Muscle layer of duodenum (tissue), 2 donors: Measurements from ENCODE around the gene UBE2E1.

ENCODE experiments used
- H3K27ac ChIP-seq: one replicate; pipeline ENCODE4 v1.7.0; 2013; ENCODE audit warnings: mild to moderate bottlenecking, low read length
- H3K27me3 ChIP-seq: one replicate; pipeline ENCODE4 v1.7.0; 2013; ENCODE audit warnings: low read depth, mild to moderate bottlenecking, control low read depth, low read length
- H3K36me3 ChIP-seq, 2 donors: one replicate each; pipeline ENCODE4 v1.7.0; 2013; ENCODE audit warnings: low read length in 2 of 2, control low read depth in 1 of 2, mild to moderate bottlenecking in 1 of 2; ENCODE audit not compliant: insufficient read depth in 2 of 2, control insufficient read depth in 1 of 2
- H3K4me1 ChIP-seq, 2 donors: one replicate each; pipeline ENCODE4 v1.7.0; 2013; ENCODE audit warnings: low read length in 2 of 2, mild to moderate bottlenecking in 2 of 2, control low read depth in 1 of 2, moderate library complexity in 1 of 2; ENCODE audit not compliant: insufficient read depth in 2 of 2, control insufficient read depth in 1 of 2
- H3K4me3 ChIP-seq, 2 donors: one replicate each; pipeline ENCODE4 v1.7.0; 2013; ENCODE audit warnings: low read length in 2 of 2, low read depth in 1 of 2, mild to moderate bottlenecking in 1 of 2
- H3K9me3 ChIP-seq, 2 donors: one replicate each; pipeline ENCODE4 v1.7.0; 2013; ENCODE audit warnings: low read length in 2 of 2, control low read depth in 1 of 2, mild to moderate bottlenecking in 1 of 2; ENCODE audit not compliant: control insufficient read depth in 1 of 2
- donor health status: healthy.

The UBE2E1 gene

GRCh38 chr3:23823620-23824019 lies 17.9 kb downstream of the UBE2E1 start:
- Histone ChIP-seq H3K27me3 (no peaks in the 10 kb centered on the region), H3K9me3 (no peaks in the 10 kb centered on the region), H3K4me3 (no peak overlapping the region), H3K36me3 (no peaks in the 10 kb centered on the region), H3K27ac (no peak overlapping the region), H3K4me1 (peaks cover 0 to 34% of the 10 kb centered on the region in 2 donors)

- H3K36me3 ChIP-seq = no peaks in the 10 kb centered on the region
- no peaks in the 10 kb centered on the region for H3K27me3 ChIP-seq
- no peak overlapping the region for H3K4me3 ChIP-seq
- peaks cover 0 to 31% of the 10 kb centered on the region in 2 donors for H3K4me1 ChIP-seq
- H3K27ac ChIP-seq = no peak overlapping the region
- H3K9me3 ChIP-seq = no peaks in the 10 kb centered on the region
Observed at GRCh38 chr3:23824699-23825444, 19.1 kb downstream of the UBE2E1 start.

GRCh38 chr3:23825802-23826201 lies 20.0 kb downstream of the UBE2E1 start:
- Histone ChIP-seq H3K36me3 (no peaks in the 10 kb centered on the region), H3K9me3 (no peaks in the 10 kb centered on the region), H3K4me3 (no peak overlapping the region), H3K27ac (no peak overlapping the region), H3K27me3 (no peaks in the 10 kb centered on the region), H3K4me1 (peaks cover 0 to 33% of the 10 kb centered on the region in 2 donors)

- Histone ChIP-seq H3K4me3 (no peak overlapping the region), H3K9me3 (no peaks in the 10 kb centered on the region), H3K27me3 (no peaks in the 10 kb centered on the region), H3K4me1 (peaks cover 0 to 33% of the 10 kb centered on the region in 2 donors), H3K36me3 (no peaks in the 10 kb centered on the region), H3K27ac (no peak overlapping the region)
Observed at GRCh38 chr3:23826382-23827064, 20.8 kb downstream of the UBE2E1 start.

GRCh38 chr3:23829242-23829934 lies 23.6 kb downstream of the UBE2E1 start:
- Histone ChIP-seq H3K4me1 (peaks cover 0 to 24% of the 10 kb centered on the region in 2 donors), H3K9me3 (no peaks in the 10 kb centered on the region), H3K4me3 (no peak overlapping the region), H3K36me3 (no peaks in the 10 kb centered on the region), H3K27ac (no peak overlapping the region), H3K27me3 (no peaks in the 10 kb centered on the region)

GRCh38 chr3:23830869-23831484 lies 25.2 kb downstream of the UBE2E1 start:
- Histone ChIP-seq H3K9me3 (no peaks in the 10 kb centered on the region), H3K27ac (no peak overlapping the region), H3K36me3 (no peaks in the 10 kb centered on the region), H3K4me1 (peaks cover 0 to 28% of the 10 kb centered on the region in 2 donors), H3K27me3 (no peaks in the 10 kb centered on the region), H3K4me3 (no peak overlapping the region)

- no peak overlapping the region for H3K4me3 ChIP-seq
- peaks cover 7 to 28% of the 10 kb centered on the region in 2 donors for H3K4me1 ChIP-seq
- H3K27ac ChIP-seq = no peak overlapping the region
- no peaks in the 10 kb centered on the region for H3K9me3 ChIP-seq
- H3K27me3 ChIP-seq = no peaks in the 10 kb centered on the region
- H3K36me3 ChIP-seq = no peaks in the 10 kb centered on the region
Observed at GRCh38 chr3:23831517-23832394, 26.0 kb downstream of the UBE2E1 start.

GRCh38 chr3:23832523-23832922 lies 26.8 kb downstream of the UBE2E1 start:
- no peaks in the 10 kb centered on the region for H3K36me3 ChIP-seq
- no peak overlapping the region for H3K4me3 ChIP-seq
- H3K4me1 ChIP-seq = peaks cover 11 to 34% of the 10 kb centered on the region in 2 donors
- no peak overlapping the region for H3K27ac ChIP-seq
- H3K9me3 ChIP-seq = no peaks in the 10 kb centered on the region
- no peaks in the 10 kb centered on the region for H3K27me3 ChIP-seq

GRCh38 chr3:23834082-23834870 lies 28.5 kb downstream of the UBE2E1 start:
- Histone ChIP-seq H3K27me3 (no peaks in the 10 kb centered on the region), H3K27ac (no peak overlapping the region), H3K36me3 (no peaks in the 10 kb centered on the region), H3K4me1 (peaks cover 11 to 35% of the 10 kb centered on the region in 2 donors), H3K9me3 (no peaks in the 10 kb centered on the region), H3K4me3 (no peak overlapping the region)

- H3K27ac ChIP-seq = no peak overlapping the region
- H3K4me1 ChIP-seq = peaks cover 11 to 31% of the 10 kb centered on the region in 2 donors
- H3K4me3 ChIP-seq = no peak overlapping the region
- no peaks in the 10 kb centered on the region for H3K27me3 ChIP-seq
- H3K36me3 ChIP-seq = no peaks in the 10 kb centered on the region
- no peaks in the 10 kb centered on the region for H3K9me3 ChIP-seq
Observed at GRCh38 chr3:23835087-23835486, 29.3 kb downstream of the UBE2E1 start.
